CD8-positive, alpha-beta memory T cell (primary cell): ENCODE data around the gene CYYR1. TPM values are rescaled to one million over a fixed set of nuclear protein-coding genes. Genes with fewer than 3 reads are reported as not detected.

ENCODE experiments used
- CTCF ChIA-PET: fragments of 350-600 bp; sonication (Branson Sonifier 250); formaldehyde crosslinking; loops from one replicate; lab custom pipeline; 2021; ENCODE audit warnings: antibody characterized with exemption; lab: Charles Lee
- POLR2A ChIA-PET: fragments of 350-600 bp; sonication (Branson Sonifier 250); formaldehyde crosslinking; loops from one replicate; lab custom pipeline; 2021; ENCODE audit warnings: antibody characterized with exemption; lab: Charles Lee
- DNase-seq, 5 donors: peaks; one replicate each; pipeline versions ENCODE4 v3.0.0 to v3.0.0-alpha.2; 2020 to 2022; ENCODE audit warnings: mixed read lengths in 1 of 5
- H3K27ac ChIP-seq: one replicate; pipeline ENCODE4 v1.7.0; 2013; ENCODE audit warnings: low read depth, mild to moderate bottlenecking, low read length, moderate library complexity
- H3K27me3 ChIP-seq: 2 replicates; pipeline ENCODE4 v1.7.0; 2013; ENCODE audit warnings: low read length, mild to moderate bottlenecking; ENCODE audit not compliant: insufficient read depth, poor library complexity, severe bottlenecking
- H3K36me3 ChIP-seq: 2 replicates; pipeline ENCODE4 v1.7.0; 2013; ENCODE audit warnings: mild to moderate bottlenecking, low read length, moderate library complexity; ENCODE audit not compliant: insufficient read depth
- H3K4me1 ChIP-seq: 2 replicates; pipeline ENCODE4 v1.7.0; 2013; ENCODE audit warnings: mild to moderate bottlenecking, low read length, moderate library complexity; ENCODE audit not compliant: insufficient read depth
- H3K4me3 ChIP-seq: 2 replicates; pipeline ENCODE4 v1.7.0; 2013; ENCODE audit warnings: mild to moderate bottlenecking, low read length
- H3K9me3 ChIP-seq: 2 replicates; pipeline ENCODE4 v1.7.0; 2013; ENCODE audit warnings: mild to moderate bottlenecking, low read length
- H3K27ac Mint-ChIP-seq, 8 donors: one replicate each; pipeline ENCODE4 v1.8.0; 2020 to 2021; ENCODE audit warnings: mixed read lengths in 8 of 8, mild to moderate bottlenecking in 6 of 8, inconsistent platforms in 3 of 8, moderate library complexity in 3 of 8
- H3K27me3 Mint-ChIP-seq, 2 donors: one replicate each; pipeline ENCODE4 v1.8.0; 2020 to 2021; ENCODE audit warnings: mixed read lengths in 2 of 2, mild to moderate bottlenecking in 1 of 2, moderate library complexity in 1 of 2
- H3K36me3 Mint-ChIP-seq, 3 donors: one replicate each; pipeline ENCODE4 v1.8.0; 2020 to 2021; ENCODE audit warnings: mixed read lengths in 3 of 3, inconsistent platforms in 1 of 3, mild to moderate bottlenecking in 1 of 3
- H3K4me1 Mint-ChIP-seq, 3 donors: one replicate each; pipeline ENCODE4 v1.8.0; 2020 to 2021; ENCODE audit warnings: mixed read lengths in 3 of 3, inconsistent platforms in 1 of 3, mild to moderate bottlenecking in 1 of 3
- H3K4me3 Mint-ChIP-seq, 7 donors: one replicate each; pipeline ENCODE4 v1.8.0; 2020 to 2021; ENCODE audit warnings: mixed read lengths in 7 of 7, mild to moderate bottlenecking in 6 of 7, moderate library complexity in 4 of 7, inconsistent platforms in 2 of 7
- H3K9me3 Mint-ChIP-seq, 5 donors: one replicate each; pipeline ENCODE4 v1.8.0; 2020 to 2022; ENCODE audit warnings: mixed read lengths in 5 of 5, mild to moderate bottlenecking in 3 of 5, moderate library complexity in 2 of 5, inconsistent platforms in 1 of 5
- polyA plus RNA-seq: library from polyadenylated mRNA; unstranded; fragments of 300-500 nt; fragmentation: Illumina TruSeq; gene quantifications from one replicate; pipeline ENCODE4 v1.2.3, GENCODE V29; 2021
- total RNA-seq, 2 experiments: library from RNA; stranded (reverse); gene quantifications; one replicate each; pipeline ENCODE4 v1.2.3, GENCODE V29; 2021

The CYYR1 gene
- total and polyA plus RNA-seq, 3 experiments from 2014 or later = not detected

- H3K4me3 Mint-ChIP-seq = no peak overlapping the region
Measured at GRCh38 chr21:26565111-26565510, 8.0 kb downstream of the CYYR1 start.

GRCh38 chr21:26563856-26564503 is 9.1 kb downstream of the CYYR1 start:
- H3K27me3 ChIP-seq = no peaks in the 10 kb centered on the region
- ChIA-PET CTCF (interaction anchor here (1.6 kb wide), 1 partner anchor 10 kb away, joined by 4 read pairs; no protein-coding TSS in a partner anchor), POLR2A (no interaction called here)
- H3K36me3 ChIP-seq = no peaks in the 10 kb centered on the region
- H3K36me3 Mint-ChIP-seq = no peaks in the 10 kb centered on the region
- H3K27ac ChIP-seq = no peak overlapping the region
- no peaks in the 10 kb centered on the region for H3K4me1 ChIP-seq
- peaks cover 0 to 6% (median 1%) of the 10 kb centered on the region in 5 donors for H3K9me3 Mint-ChIP-seq
- no peak overlapping the region for H3K4me3 ChIP-seq
- no peaks in the 10 kb centered on the region for H3K4me1 Mint-ChIP-seq
- no peaks in the 10 kb centered on the region for H3K27me3 Mint-ChIP-seq
- no peak for DNase-seq
- H3K27ac Mint-ChIP-seq = no peak overlapping the region
- H3K9me3 ChIP-seq = no peaks in the 10 kb centered on the region
- no peak overlapping the region for H3K4me3 Mint-ChIP-seq

More at GRCh38 chr21:26565111-26565510, 8.0 kb downstream of the CYYR1 start:
- no peak for DNase-seq
- Mint-ChIP-seq H3K4me1 (no peaks in the 10 kb centered on the region), H3K27me3 (no peaks in the 10 kb centered on the region), H3K27ac (no peak overlapping the region), H3K9me3 (peaks cover 0 to 8% (median 3%) of the 10 kb centered on the region in 5 donors), H3K36me3 (no peaks in the 10 kb centered on the region)
- no peaks in the 10 kb centered on the region for H3K4me1 ChIP-seq
- no peaks in the 10 kb centered on the region for H3K36me3 ChIP-seq
- no peak overlapping the region for H3K27ac ChIP-seq
- no peaks in the 10 kb centered on the region for H3K9me3 ChIP-seq
- POLR2A ChIA-PET = no interaction called here
- no peak overlapping the region for H3K4me3 ChIP-seq
- no peaks in the 10 kb centered on the region for H3K27me3 ChIP-seq
- CTCF ChIA-PET = interaction anchor here (1.6 kb wide), 1 partner anchor 11 kb away, joined by 4 read pairs; no protein-coding TSS in a partner anchor

- H3K36me3 ChIP-seq = no peaks in the 10 kb centered on the region
- no peak overlapping the region for H3K27ac ChIP-seq
- Mint-ChIP-seq H3K27me3 (no peaks in the 10 kb centered on the region), H3K4me1 (no peaks in the 10 kb centered on the region), H3K9me3 (peaks cover 0 to 9% (median 5%) of the 10 kb centered on the region in 5 donors), H3K36me3 (no peaks in the 10 kb centered on the region), H3K27ac (no peak overlapping the region), H3K4me3 (no peak overlapping the region)
- H3K27me3 ChIP-seq = no peaks in the 10 kb centered on the region
- H3K4me1 ChIP-seq = no peaks in the 10 kb centered on the region
- CTCF ChIA-PET = no interaction called here
- H3K9me3 ChIP-seq = no peaks in the 10 kb centered on the region
- no peak overlapping the region for H3K4me3 ChIP-seq
- no peak for DNase-seq
- POLR2A ChIA-PET = no interaction called here
Measured at GRCh38 chr21:26560612-26561011, 12.5 kb downstream of the CYYR1 start.

GRCh38 chr21:26559099-26559498 is 14.0 kb downstream of the CYYR1 start:
- H3K4me1 Mint-ChIP-seq = no peaks in the 10 kb centered on the region
- no peak for DNase-seq
- no peak overlapping the region for H3K27ac ChIP-seq
- ChIA-PET CTCF (no interaction called here), POLR2A (no interaction called here)
- no peak overlapping the region for H3K4me3 ChIP-seq
- no peaks in the 10 kb centered on the region for H3K9me3 ChIP-seq
- no peak overlapping the region for H3K4me3 Mint-ChIP-seq
- H3K9me3 Mint-ChIP-seq = peaks cover 0 to 9% (median 5%) of the 10 kb centered on the region in 5 donors
- H3K36me3 ChIP-seq = no peaks in the 10 kb centered on the region
- no peaks in the 10 kb centered on the region for H3K4me1 ChIP-seq
- no peaks in the 10 kb centered on the region for H3K36me3 Mint-ChIP-seq
- H3K27me3 ChIP-seq = no peaks in the 10 kb centered on the region
- no peaks in the 10 kb centered on the region for H3K27me3 Mint-ChIP-seq
- H3K27ac Mint-ChIP-seq = no peak overlapping the region

- H3K36me3 Mint-ChIP-seq = no peaks in the 10 kb centered on the region
- Histone ChIP-seq H3K9me3 (no peaks in the 10 kb centered on the region), H3K36me3 (no peaks in the 10 kb centered on the region), H3K4me3 (no peak overlapping the region), H3K4me1 (no peaks in the 10 kb centered on the region), H3K27ac (no peak overlapping the region), H3K27me3 (no peaks in the 10 kb centered on the region)
- no peak overlapping the region for H3K27ac Mint-ChIP-seq
- H3K4me1 Mint-ChIP-seq = no peaks in the 10 kb centered on the region
- no peak for DNase-seq
- no peak overlapping the region for H3K4me3 Mint-ChIP-seq
- peaks cover 0 to 9% (median 5%) of the 10 kb centered on the region in 5 donors for H3K9me3 Mint-ChIP-seq
- no peaks in the 10 kb centered on the region for H3K27me3 Mint-ChIP-seq
- ChIA-PET POLR2A (no interaction called here), CTCF (no interaction called here)
Measured at GRCh38 chr21:26557106-26557505, 16.0 kb downstream of the CYYR1 start.

- Mint-ChIP-seq H3K4me1 (no peaks in the 10 kb centered on the region), H3K36me3 (no peaks in the 10 kb centered on the region), H3K4me3 (no peak overlapping the region), H3K27ac (no peak overlapping the region), H3K9me3 (peaks cover 0 to 9% (median 2%) of the 10 kb centered on the region in 5 donors), H3K27me3 (no peaks in the 10 kb centered on the region)
- Histone ChIP-seq H3K27ac (no peak overlapping the region), H3K27me3 (no peaks in the 10 kb centered on the region), H3K4me1 (no peaks in the 10 kb centered on the region), H3K36me3 (no peaks in the 10 kb centered on the region), H3K9me3 (no peaks in the 10 kb centered on the region), H3K4me3 (no peak overlapping the region)
- POLR2A ChIA-PET = no interaction called here
- no peak for DNase-seq
- CTCF ChIA-PET = no interaction called here
Measured at GRCh38 chr21:26555540-26556146, 17.4 kb downstream of the CYYR1 start.

GRCh38 chr21:26554365-26554764 is 18.7 kb downstream of the CYYR1 start:
- Mint-ChIP-seq H3K27ac (no peak overlapping the region), H3K9me3 (peaks cover 0 to 15% (median 3%) of the 10 kb centered on the region in 5 donors), H3K27me3 (no peaks in the 10 kb centered on the region), H3K4me1 (no peaks in the 10 kb centered on the region), H3K36me3 (no peaks in the 10 kb centered on the region), H3K4me3 (no peak overlapping the region)
- Histone ChIP-seq H3K4me1 (no peaks in the 10 kb centered on the region), H3K36me3 (no peaks in the 10 kb centered on the region), H3K4me3 (no peak overlapping the region), H3K9me3 (no peaks in the 10 kb centered on the region), H3K27ac (no peak overlapping the region), H3K27me3 (no peaks in the 10 kb centered on the region)
- no peak for DNase-seq
- ChIA-PET POLR2A (no interaction called here), CTCF (interaction anchor here (1.6 kb wide), 1 partner anchor 11 kb away, joined by 4 read pairs; no protein-coding TSS in a partner anchor)

- ChIA-PET CTCF (interaction anchor here (1.6 kb wide), 1 partner anchor 11 kb away, joined by 4 read pairs; no protein-coding TSS in a partner anchor), POLR2A (no interaction called here)
- no peak for DNase-seq
- Histone ChIP-seq H3K27ac (no peak overlapping the region), H3K4me1 (no peaks in the 10 kb centered on the region), H3K9me3 (no peaks in the 10 kb centered on the region), H3K36me3 (no peaks in the 10 kb centered on the region), H3K4me3 (no peak overlapping the region), H3K27me3 (no peaks in the 10 kb centered on the region)
- no peaks in the 10 kb centered on the region for H3K4me1 Mint-ChIP-seq
- no peaks in the 10 kb centered on the region for H3K27me3 Mint-ChIP-seq
- peaks cover 0 to 15% (median 3%) of the 10 kb centered on the region in 5 donors for H3K9me3 Mint-ChIP-seq
- H3K4me3 Mint-ChIP-seq = no peak overlapping the region
- H3K27ac Mint-ChIP-seq = no peak overlapping the region
- no peaks in the 10 kb centered on the region for H3K36me3 Mint-ChIP-seq
Measured at GRCh38 chr21:26553898-26554297, 19.2 kb downstream of the CYYR1 start.
